ENCODE results near the gene USP48. TPM values are rescaled to one million over a fixed set of nuclear protein-coding genes. Genes with fewer than 3 reads are reported as not detected.

USP48 gene
- total RNA-seq, 1 donor from 2014 or later = 53.7 TPM

GRCh38 chr1:21655259-21655658 is 127.7 kb downstream of the USP48 start:
- DNase-seq (ENCODE audit: low spot score) = no peak

DNA sequence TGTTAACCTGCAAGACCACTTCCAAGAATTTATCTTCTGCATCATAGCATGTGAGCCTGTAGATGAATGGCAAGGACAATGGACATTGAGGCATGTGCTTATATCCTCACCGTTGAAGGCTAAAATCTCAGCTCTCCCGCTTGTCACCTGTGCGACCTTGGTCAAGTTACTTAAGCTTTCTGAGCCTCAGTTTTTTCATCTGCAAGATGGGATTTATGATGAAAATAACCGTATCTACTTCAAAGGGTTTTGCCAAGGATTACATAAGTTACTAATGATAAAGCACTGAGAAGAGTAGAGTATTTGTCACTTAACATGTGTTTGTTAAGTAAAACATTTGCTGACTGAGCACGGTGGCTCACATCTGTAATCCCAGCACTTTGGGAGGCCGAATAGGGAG is 128.7 kb downstream of the USP48 start:
- no peak for DNase-seq (ENCODE audit: low spot score)

DNA sequence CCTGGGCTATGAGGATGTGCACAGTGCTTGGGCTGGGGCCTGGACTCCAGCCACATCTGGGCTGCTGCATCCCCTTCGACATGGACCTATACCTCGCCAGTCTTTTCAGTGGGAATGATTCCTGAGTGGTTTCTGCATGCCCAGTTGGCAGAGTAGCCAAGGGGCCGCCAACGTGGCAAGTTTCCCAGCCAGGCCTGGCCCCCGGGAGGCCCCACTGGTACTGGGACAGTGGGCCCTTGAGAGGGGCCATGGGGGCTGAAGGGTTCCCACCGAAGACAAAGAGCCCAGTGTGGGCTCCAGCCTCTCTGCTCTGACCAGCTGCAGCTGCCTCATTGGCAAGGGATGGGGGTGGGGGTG is 129.2 kb downstream of the USP48 start:
- DNase-seq (ENCODE audit: low spot score) = no peak

DNA sequence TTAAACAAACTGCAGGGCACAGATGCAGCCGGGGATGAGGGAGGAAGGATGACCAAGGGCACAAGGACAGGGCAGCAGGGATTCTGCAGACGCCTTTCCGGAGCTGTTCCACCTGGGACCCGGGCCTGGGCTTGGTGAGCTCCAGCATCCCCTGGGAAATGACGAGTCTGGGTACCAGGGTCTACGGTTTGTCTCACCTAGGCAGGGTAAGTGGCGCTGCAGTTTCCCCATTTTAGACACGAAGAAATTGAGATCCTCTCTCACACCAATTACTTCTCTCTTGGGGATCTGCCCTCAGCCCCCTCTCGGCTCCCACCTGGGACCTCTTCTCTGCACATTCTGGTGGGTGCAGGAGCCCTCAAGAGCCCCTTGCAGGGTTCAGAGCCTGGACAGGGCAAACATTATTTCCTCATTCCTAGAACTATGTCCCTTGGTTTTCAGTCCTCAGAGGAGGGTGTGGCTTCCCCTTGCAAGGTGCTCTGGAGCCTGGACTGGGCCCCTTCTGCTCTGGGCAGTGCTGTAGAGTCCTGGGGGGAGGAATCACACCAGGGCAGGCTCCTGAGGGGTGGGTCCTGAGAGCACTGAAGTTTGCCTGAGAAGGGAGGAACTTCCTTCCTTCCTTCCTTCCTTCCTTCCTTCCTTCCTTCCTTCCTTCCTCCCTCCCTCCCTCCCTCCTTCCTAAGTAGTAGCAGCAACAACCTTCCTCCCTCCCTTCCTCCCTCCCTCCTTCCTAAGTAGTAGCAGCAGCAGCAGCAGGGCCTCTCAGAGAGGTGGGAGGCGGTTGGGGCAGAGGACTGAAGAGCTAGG is 129.8 kb downstream of the USP48 start:
- no peak for DNase-seq (ENCODE audit: low spot score)

DNA sequence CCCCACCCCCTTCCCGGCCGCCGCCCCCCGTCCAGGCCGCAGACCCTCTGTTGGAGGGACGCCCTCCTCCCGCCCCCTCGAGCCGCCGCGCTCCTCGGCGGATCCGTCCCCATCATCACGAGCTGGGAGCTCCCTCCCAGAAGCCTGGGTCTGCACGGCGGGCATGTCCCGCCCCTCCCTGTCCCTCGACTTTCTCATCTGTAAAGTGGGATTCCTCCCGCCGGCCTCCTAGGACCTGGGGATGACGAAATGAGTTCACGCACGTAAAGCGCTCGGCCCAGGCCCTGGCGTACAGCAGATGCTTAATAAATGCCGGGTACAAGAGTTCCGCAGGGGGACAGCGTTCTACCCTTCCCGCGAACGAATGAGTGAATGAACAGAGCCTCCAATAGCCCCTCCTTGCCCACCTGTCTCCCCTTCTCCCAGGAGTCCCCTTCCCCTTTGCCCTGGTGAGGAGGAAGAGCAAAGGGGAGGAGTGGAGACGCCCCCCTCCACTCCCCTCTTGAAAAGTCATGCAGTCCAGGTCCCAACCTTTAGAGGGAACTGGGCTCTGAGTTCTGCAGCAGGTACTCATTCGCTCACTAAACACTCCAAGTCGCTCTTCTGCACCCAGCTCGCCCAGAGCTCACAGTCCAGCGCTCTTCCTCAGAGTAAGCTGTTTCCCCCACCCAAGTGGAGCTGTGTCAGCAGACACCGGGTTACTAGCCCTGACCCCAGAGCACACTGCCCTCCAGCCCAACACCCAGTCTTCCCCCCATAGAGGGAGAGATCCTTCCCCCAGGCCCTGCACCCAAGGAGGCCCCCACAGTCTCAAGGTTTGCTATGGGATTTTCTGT is 130.6 kb downstream of the USP48 start:
- DNase-seq (ENCODE audit: low spot score) = no peak

- no peak for DNase-seq (ENCODE audit: low spot score)
These were observed 131.5 kb downstream of the USP48 start for GRCh38 chr1:21651214-21652042.

- no peak for DNase-seq (ENCODE audit: low spot score)
These were observed 132.5 kb downstream of the USP48 start for GRCh38 chr1:21650400-21650799.

- DNase-seq (ENCODE audit: low spot score) = no peak
These were observed 133.6 kb downstream of the USP48 start for GRCh38 chr1:21649315-21649714.

DNA sequence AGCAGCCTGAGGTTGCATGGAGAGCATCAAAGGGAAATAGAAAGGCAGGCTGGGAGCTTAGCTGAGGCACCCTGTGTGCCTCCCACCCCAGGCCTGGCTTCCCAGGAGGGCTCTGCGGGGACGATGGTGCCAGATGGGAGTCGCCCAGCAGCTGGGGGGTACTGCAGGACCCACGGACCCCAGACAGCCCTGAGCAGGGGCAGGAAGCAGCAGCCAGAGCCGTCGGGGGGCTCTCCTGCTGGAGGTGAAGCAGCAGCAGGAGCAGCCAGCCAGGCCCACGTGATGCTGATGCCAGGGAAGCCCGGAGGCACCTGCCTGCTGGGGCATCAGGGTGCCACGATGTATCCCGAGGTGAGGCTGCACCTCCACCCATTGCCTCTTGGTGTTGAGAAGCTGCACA is 134.2 kb downstream of the USP48 start:
- DNase-seq (ENCODE audit: low spot score) = no peak

GRCh38 chr1:21648352-21648730 is 134.6 kb downstream of the USP48 start:
- no peak for DNase-seq (ENCODE audit: low spot score)

GRCh38 chr1:21647431-21648351 is 135.3 kb downstream of the USP48 start:
- DNase-seq (ENCODE audit: low spot score) = no peak

GRCh38 chr1:21645550-21645949 is 137.4 kb downstream of the USP48 start:
- DNase-seq (ENCODE audit: low spot score) = no peak

DNA sequence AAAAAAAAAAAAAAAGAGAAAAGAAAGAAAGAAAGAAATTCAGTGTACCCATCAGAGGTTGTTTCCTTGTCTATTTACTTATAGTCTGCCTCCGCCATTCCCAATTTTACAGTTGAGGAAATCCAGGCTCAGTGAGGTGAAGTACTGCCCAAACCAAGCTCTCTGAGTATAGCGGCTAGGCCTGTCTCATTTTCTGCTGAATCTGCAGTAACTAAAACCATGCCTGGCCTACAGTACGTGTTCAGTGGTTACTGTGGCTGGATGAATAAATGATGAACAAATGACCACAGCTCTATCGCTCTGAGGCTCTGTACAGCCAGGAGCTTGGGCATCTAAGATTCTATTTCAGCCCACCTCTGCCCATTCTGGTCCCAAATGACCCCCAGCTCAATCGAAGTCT is 138.0 kb downstream of the USP48 start:
- no peak for DNase-seq (ENCODE audit: low spot score)

DNA sequence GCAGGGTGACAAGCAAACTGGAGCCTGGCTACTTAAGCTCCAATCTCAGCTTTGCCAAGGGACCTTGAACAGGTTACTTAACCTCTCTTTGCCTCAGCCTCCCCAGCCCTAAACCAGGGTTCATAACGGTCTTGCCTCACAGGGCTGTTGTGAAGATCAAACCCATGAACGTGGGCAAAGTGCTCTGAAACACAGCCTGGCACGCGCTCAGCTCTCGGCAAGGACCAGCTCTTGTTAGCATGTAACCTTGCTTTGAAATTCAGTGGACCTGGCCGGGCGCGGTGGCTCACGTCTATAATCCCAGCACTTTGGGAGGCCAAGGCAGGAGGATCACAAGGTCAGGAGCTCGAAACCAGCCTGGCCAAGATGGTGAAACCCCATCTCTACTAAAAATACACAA is 138.6 kb downstream of the USP48 start:
- DNase-seq (ENCODE audit: low spot score) = no peak

DNA sequence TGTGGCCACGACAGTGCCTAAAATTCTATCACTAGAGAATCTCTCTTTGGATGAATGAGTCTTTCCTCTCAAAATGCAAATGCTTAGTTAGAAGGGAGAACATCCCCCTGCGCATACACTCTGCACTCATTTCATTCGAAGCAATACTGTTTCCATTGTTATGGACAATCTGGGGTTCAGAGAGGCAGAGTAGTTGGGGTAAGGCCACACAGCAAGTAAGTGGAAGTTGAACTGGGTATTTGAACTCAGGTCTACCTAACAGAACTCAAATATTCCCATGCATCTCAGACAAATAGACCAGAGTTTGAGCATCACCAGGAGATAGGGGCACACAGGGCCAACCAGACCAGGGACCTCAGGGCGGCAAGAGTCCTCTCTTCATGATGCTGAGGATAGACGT is 139.3 kb downstream of the USP48 start:
- DNase-seq (ENCODE audit: low spot score) = no peak

- DNase-seq (ENCODE audit: low spot score) = no peak
These were observed 140.8 kb downstream of the USP48 start for GRCh38 chr1:21641967-21642739.

DNA sequence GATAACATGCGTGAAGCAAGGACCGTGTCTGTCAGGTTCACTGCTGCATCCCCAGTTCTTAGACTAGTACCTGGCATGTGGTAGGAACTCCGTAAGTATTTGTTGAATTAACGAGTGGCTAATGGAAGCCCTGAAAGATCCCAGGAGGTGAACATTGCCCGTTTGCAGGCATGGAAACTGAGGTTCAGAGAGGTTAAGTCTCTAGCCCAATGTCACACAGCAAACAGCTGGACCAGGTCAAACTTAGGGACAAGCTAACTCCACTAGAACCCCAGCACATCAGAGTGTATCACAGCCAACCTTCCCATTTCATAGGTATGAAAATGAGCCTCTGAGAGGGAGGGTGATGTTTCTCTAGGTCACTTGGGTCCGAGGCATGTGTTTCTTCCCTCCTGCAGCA is 141.4 kb downstream of the USP48 start:
- no peak for DNase-seq (ENCODE audit: low spot score)

DNA sequence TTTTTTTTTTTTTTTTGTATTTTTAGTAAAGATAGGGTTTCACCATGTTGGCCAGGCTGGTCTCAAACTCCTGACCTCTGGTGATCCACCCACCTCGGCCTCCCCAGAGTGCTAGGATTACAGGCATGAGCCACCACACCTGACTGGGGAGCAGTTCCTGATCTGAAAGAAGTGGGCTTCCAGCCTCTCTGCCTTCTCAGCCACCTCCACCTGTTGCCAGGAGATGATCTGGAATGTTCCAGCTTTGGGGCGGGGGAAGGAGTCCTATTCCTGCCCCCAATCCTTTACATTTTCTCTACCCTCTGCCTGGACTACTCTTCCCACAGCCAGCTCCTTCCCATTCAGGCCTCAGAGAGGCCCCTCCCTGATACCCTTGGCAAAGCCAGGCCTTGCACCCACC is 141.9 kb downstream of the USP48 start:
- DNase-seq (ENCODE audit: low spot score) = no peak

DNA sequence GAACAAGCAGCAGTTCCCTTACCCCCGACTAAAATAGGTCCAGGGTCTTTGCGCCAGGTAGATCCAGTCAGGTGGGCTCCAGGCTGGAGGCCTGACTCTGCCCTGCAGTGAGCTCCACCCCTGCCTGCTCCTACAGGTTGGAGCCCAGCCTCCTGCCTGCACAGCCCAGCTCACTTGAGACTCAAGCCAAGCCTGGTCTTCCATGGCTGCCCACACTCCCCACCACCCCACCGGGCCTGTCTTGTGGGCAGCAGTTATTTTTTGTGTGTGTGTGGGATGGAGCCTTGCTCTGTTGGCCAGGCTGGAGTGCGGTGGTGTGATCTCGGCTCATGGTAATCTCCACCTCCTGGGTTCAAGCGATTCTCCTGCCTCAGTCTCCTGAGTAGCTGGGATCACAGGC is 142.3 kb downstream of the USP48 start:
- no peak for DNase-seq (ENCODE audit: low spot score)

DNA sequence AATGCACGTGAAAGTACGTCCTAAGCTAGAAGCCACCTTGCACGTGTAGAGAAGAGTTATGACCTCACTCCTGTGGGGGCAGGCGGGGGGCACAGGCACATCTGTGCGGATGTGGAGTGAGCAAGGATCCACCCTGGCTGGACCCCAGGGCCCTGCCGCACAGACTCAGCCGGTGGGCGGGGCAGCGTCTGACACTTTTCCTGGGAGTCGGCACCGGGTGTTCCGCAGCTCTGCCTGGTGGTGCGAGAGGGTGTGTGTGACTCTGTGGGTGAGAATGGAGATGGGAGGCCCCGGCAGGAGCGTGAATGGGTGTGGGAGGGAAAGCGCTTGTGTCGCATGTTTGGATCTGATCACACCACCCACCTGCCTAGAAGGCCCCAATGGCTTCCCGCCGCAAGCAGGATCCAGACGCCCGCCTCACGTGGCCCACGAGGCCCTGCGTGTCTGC is 143.3 kb downstream of the USP48 start:
- DNase-seq (ENCODE audit: low spot score) = no peak

Data from mesenteric fat pad (tissue), 1 donor.